Upper lobe of right lung (tissue), 1 donor: Measurements from ENCODE around the gene TLCD5. TPM values are rescaled to one million over a fixed set of nuclear protein-coding genes. Genes with fewer than 3 reads are reported as not detected.

ENCODE experiments used
- ATAC-seq: fragments of 200-7000 bp; cut with Tn5 transposase; one replicate; pipeline ENCODE4 v1.9.1; 2020; ENCODE audit warnings: mild to moderate bottlenecking, moderate library complexity
- DNase-seq: peaks from one replicate; pipeline ENCODE4 v3.0.0-alpha.2; 2020
- H3K27ac ChIP-seq: fragments of 200-600 bp; one replicate; pipeline ENCODE4 v1.8.0; 2022
- H3K27me3 ChIP-seq: fragments of 200-600 bp; one replicate; pipeline ENCODE4 v1.8.0; 2022; ENCODE audit warnings: mild to moderate bottlenecking
- H3K36me3 ChIP-seq: fragments of 200-600 bp; one replicate; pipeline ENCODE4 v1.8.0; 2022
- H3K4me1 ChIP-seq: fragments of 200-600 bp; one replicate; pipeline ENCODE4 v1.8.0; 2022
- H3K4me3 ChIP-seq: fragments of 200-600 bp; one replicate; pipeline ENCODE4 v1.8.0; 2022; ENCODE audit warnings: mild to moderate bottlenecking
- H3K9me3 ChIP-seq: fragments of 200-600 bp; one replicate; pipeline ENCODE4 v1.8.0; 2022
- CTCF ChIP-seq: fragments of 200-600 bp; IDR thresholded peaks from one replicate; pipeline ENCODE4 v1.8.0; 2022; ENCODE audit warnings: antibody characterized with exemption
- intact Hi-C: fragments of 100-400 bp; cut with DNase I; formaldehyde crosslinking; loops from one replicate; pipeline ENCODE4 v1.11.0; 2022
- long read RNA-seq: library from polyadenylated mRNA; unstranded; transcript quantifications from one replicate; pipeline ENCODE4 v2.0.0, GENCODE V29; 2021
- total RNA-seq: library from RNA; stranded (reverse); fragmentation: NEBNext Ultra II Directional; extraction: Animal tissue kit (Norgen Biotek cat#: 25700); gene quantifications from one replicate; pipeline ENCODE4 v1.2.1, GENCODE V29; 2021
- donor health status: DM: no; HTN: yes; CAD: no; lungs with severe emphysema.

Gene TLCD5
- total RNA-seq, result 4.2 TPM
- long read RNA-seq, full-length matches to known transcripts, result 5 of 10 reads
- long read RNA-seq, partial matches to known transcripts, result 2 of 10 reads
- long read RNA-seq, other reads (novel, unspliced or antisense), result 3 of 10 reads

- DNase-seq (peak; percentile 84), ATAC-seq (peak; percentile 90)
- Histone ChIP-seq H3K4me1 (peaks cover 13% of the 10 kb centered on the region), H3K27ac (peak within 1 kb of the TSS; percentile 86), H3K36me3 (peaks cover 2% of the 10 kb centered on the region), H3K4me3 (peak within 1 kb of the TSS; percentile 72), H3K27me3 (no peaks in the 10 kb centered on the region), H3K9me3 (no peaks in the 10 kb centered on the region)
- intact Hi-C loops, result no loop called here
- TF ChIP-seq CTCF, result peak; percentile 19
These were observed at the start of gene TLCD5 for GRCh38 chr11:120324932-120325810. Gene TLCD5, plus strand, starts transcription at chr11:120325299. Its CDS starts 2,143 bp downstream, at chr11:120327442.

GRCh38 chr11:120279502-120279901 lies 45.6 kb upstream of the TLCD5 start:
- intact Hi-C loops, result no loop called here
- no peaks in the 10 kb centered on the region for H3K4me1 ChIP-seq
- DNase-seq, result no peak
- H3K36me3 ChIP-seq, result no peaks in the 10 kb centered on the region
- H3K27ac ChIP-seq, result no peak overlapping the region
- no peak for TF ChIP-seq CTCF
- H3K27me3 ChIP-seq, result no peaks in the 10 kb centered on the region
- H3K4me3 ChIP-seq, result no peak overlapping the region
- no peak for ATAC-seq
- no peaks in the 10 kb centered on the region for H3K9me3 ChIP-seq

- Histone ChIP-seq H3K27me3 (no peaks in the 10 kb centered on the region), H3K4me3 (no peak overlapping the region), H3K27ac (no peak overlapping the region), H3K4me1 (no peaks in the 10 kb centered on the region), H3K9me3 (no peaks in the 10 kb centered on the region), H3K36me3 (no peaks in the 10 kb centered on the region)
- DNase-seq, result no peak
- TF ChIP-seq CTCF, result no peak
- no peak for ATAC-seq
- intact Hi-C loops, result no loop called here
These were observed 44.5 kb upstream of the TLCD5 start for GRCh38 chr11:120280600-120281051.

- H3K27ac ChIP-seq, result no peak overlapping the region
- H3K4me1 ChIP-seq, result no peaks in the 10 kb centered on the region
- H3K36me3 ChIP-seq, result no peaks in the 10 kb centered on the region
- no peaks in the 10 kb centered on the region for H3K27me3 ChIP-seq
- DNase-seq (no peak), ATAC-seq (no peak)
- intact Hi-C loops, result no loop called here
- no peak for TF ChIP-seq CTCF
- no peaks in the 10 kb centered on the region for H3K9me3 ChIP-seq
- H3K4me3 ChIP-seq, result no peak overlapping the region
These were observed 43.8 kb upstream of the TLCD5 start for GRCh38 chr11:120281143-120281795.

- intact Hi-C loops, result no loop called here
- no peaks in the 10 kb centered on the region for H3K4me1 ChIP-seq
- H3K27ac ChIP-seq, result no peak overlapping the region
- no peaks in the 10 kb centered on the region for H3K27me3 ChIP-seq
- H3K4me3 ChIP-seq, result no peak overlapping the region
- no peaks in the 10 kb centered on the region for H3K9me3 ChIP-seq
- no peak for ATAC-seq
- TF ChIP-seq CTCF, result no peak
- DNase-seq, result no peak
- no peaks in the 10 kb centered on the region for H3K36me3 ChIP-seq
These were observed 42.0 kb upstream of the TLCD5 start for GRCh38 chr11:120283124-120283523.
